Measurements from ENCODE around the gene EPS8L1. TPM values are rescaled to one million over a fixed set of nuclear protein-coding genes. Genes with fewer than 3 reads are reported as not detected.

EPS8L1 gene
- total RNA-seq, 1 experiment from 2014 or later: 10.2 TPM

DNA sequence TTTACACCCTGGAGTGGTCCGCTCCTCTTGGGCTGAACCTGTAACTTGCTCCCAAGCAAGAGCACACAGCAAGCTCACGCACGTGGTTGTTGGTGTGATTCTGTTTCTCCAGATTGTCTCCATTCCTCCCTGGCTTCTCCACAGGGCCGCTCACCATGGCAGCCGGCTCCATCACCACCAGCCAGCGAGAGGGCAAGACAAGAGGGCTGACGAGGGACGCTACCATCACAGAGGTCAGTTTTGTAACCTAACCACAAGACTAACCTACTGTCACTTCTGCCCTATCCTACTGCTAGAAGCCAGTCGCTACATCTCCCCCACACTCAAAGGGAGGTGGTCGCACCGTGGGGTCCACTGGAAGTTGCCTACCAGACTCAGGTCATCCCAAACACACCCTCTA is 33.0 kb upstream of the EPS8L1 start:
- Histone ChIP-seq H3K27ac (ENCODE audit: low read depth, low read length, poor library complexity, severe bottlenecking) (no peak overlapping the region), H3K4me3 (ENCODE audit: low read depth, low read length, poor library complexity, severe bottlenecking) (no peak overlapping the region), H3K4me1 (ENCODE audit: insufficient read depth, low read length, poor library complexity, severe bottlenecking) (no peaks in the 10 kb centered on the region), H3K9me3 (ENCODE audit: low read depth, low read length, poor library complexity, severe bottlenecking) (no peaks in the 10 kb centered on the region), H3K36me3 (ENCODE audit: insufficient read depth, low read length, poor library complexity, severe bottlenecking) (peaks cover 24% of the 10 kb centered on the region), H3K27me3 (replicated peaks; ENCODE audit: insufficient read depth, low read depth, low read length, poor library complexity) (no peaks in the 10 kb centered on the region)
- no TSS peak for BruUV-seq (replicated peaks)
- TF ChIP-seq EZH2 (IDR thresholded peaks at IDR 0.05; ENCODE audit: borderline replicate concordance, low read depth, low read length, poor library complexity, severe bottlenecking): no peak
- TF ChIP-seq, protein P1, sequence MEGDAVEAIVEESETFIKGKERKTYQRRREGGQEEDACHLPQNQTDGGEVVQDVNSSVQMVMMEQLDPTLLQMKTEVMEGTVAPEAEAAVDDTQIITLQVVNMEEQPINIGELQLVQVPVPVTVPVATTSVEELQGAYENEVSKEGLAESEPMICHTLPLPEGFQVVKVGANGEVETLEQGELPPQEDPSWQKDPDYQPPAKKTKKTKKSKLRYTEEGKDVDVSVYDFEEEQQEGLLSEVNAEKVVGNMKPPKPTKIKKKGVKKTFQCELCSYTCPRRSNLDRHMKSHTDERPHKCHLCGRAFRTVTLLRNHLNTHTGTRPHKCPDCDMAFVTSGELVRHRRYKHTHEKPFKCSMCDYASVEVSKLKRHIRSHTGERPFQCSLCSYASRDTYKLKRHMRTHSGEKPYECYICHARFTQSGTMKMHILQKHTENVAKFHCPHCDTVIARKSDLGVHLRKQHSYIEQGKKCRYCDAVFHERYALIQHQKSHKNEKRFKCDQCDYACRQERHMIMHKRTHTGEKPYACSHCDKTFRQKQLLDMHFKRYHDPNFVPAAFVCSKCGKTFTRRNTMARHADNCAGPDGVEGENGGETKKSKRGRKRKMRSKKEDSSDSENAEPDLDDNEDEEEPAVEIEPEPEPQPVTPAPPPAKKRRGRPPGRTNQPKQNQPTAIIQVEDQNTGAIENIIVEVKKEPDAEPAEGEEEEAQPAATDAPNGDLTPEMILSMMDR (conservative IDR thresholded peaks at IDR 0.05; ENCODE audit: low read depth, low read length): no peak
- ChIA-PET CTCF (no interaction called here), POLR2A (ENCODE audit: low non-redundant PET) (no interaction called here)
- intact Hi-C loops (cut with micrococcal nuclease; ENCODE audit: unreplicated experiment): no loop called here
- no peak for DNase-seq (ENCODE audit: low spot score)

DNA sequence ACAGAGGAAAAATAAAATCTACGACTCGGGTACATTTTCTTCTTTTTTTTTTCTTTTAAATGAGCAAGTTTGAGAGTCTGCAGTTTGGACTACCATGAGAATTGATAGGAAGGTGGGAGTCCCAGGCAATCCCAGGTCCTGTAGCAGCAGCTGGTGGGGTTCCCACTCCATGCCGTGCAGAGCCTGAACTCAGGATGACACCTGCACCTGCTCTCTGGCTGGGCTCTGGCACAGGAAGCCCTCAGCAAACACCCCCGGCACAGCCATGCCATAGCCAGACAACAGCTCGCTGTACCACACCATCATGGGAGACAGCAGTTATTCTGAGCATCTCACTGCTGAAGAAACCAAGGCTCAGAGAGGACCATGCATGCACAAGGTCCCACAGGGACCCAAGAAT is 31.4 kb upstream of the EPS8L1 start:
- no peak overlapping the region for H3K27ac ChIP-seq (ENCODE audit: low read depth, low read length, poor library complexity, severe bottlenecking)
- H3K27me3 ChIP-seq (replicated peaks; ENCODE audit: insufficient read depth, low read depth, low read length, poor library complexity): no peaks in the 10 kb centered on the region
- TF ChIP-seq, protein P1 (conservative IDR thresholded peaks at IDR 0.05; ENCODE audit: low read depth, low read length): no peak
- no peak for TF ChIP-seq EZH2 (IDR thresholded peaks at IDR 0.05; ENCODE audit: borderline replicate concordance, low read depth, low read length, poor library complexity, severe bottlenecking)
- peaks cover 36% of the 10 kb centered on the region for H3K36me3 ChIP-seq (ENCODE audit: insufficient read depth, low read length, poor library complexity, severe bottlenecking)
- no peak for DNase-seq (ENCODE audit: low spot score)
- no peaks in the 10 kb centered on the region for H3K9me3 ChIP-seq (ENCODE audit: low read depth, low read length, poor library complexity, severe bottlenecking)
- no peaks in the 10 kb centered on the region for H3K4me1 ChIP-seq (ENCODE audit: insufficient read depth, low read length, poor library complexity, severe bottlenecking)
- BruUV-seq (replicated peaks): no TSS peak
- POLR2A ChIA-PET (ENCODE audit: low non-redundant PET): no interaction called here
- no peak overlapping the region for H3K4me3 ChIP-seq (ENCODE audit: low read depth, low read length, poor library complexity, severe bottlenecking)
- intact Hi-C loops (cut with micrococcal nuclease; ENCODE audit: unreplicated experiment): no loop called here
- CTCF ChIA-PET: no interaction called here

DNA sequence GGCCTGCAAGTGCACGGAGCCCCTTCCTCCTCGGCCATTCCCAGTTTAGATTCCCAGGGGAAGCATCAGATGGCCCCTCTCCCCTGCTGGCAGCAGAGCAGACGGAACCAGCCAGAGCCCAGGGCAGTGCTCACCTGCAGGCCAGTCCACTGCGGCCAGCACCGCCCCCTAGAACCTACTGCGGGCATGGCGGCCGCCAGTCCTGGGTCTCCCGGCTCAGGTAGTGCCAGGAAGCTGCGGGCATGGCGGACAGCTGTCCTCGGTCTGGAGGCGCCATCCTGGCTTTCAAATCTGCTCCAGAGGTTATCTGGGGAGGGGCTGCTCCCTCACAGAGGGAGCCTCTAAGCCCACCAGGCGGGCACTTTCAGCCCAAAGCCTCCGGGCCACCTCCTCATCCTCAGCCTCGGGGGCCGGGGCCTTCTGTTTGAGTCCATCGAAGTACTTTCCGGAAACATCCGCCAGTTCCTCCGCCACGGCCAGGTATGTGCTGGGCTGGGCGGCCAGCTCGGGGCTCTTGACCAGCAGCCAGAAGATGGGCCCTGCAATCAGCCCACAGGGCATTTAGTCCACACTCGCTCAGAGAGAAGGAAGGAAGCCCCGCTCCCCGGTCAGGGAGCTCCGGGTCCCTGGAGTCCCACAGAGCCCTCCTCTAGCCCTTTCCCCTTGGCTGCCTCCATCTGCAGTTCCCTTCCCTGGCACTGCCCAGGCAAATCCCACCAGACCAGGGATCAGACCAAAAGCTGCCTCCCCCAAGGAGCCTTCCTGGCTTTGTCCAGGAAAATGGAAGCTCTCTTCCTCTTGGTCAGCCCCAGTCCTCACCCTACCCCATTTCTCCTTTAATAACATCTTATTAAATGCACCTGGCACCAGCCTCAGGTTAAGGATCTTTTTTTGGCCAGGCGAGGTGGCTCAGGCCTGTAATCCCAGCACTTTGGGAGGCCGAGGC is 30.6 kb upstream of the EPS8L1 start:
- H3K4me3 ChIP-seq (ENCODE audit: low read depth, low read length, poor library complexity, severe bottlenecking): no peak overlapping the region
- H3K27ac ChIP-seq (ENCODE audit: low read depth, low read length, poor library complexity, severe bottlenecking): no peak overlapping the region
- no peak for DNase-seq (ENCODE audit: low spot score)
- H3K9me3 ChIP-seq (ENCODE audit: low read depth, low read length, poor library complexity, severe bottlenecking): no peaks in the 10 kb centered on the region
- no peaks in the 10 kb centered on the region for H3K27me3 ChIP-seq (replicated peaks; ENCODE audit: insufficient read depth, low read depth, low read length, poor library complexity)
- TF ChIP-seq, protein P1 (conservative IDR thresholded peaks at IDR 0.05; ENCODE audit: low read depth, low read length): no peak
- TF ChIP-seq EZH2 (IDR thresholded peaks at IDR 0.05; ENCODE audit: borderline replicate concordance, low read depth, low read length, poor library complexity, severe bottlenecking): no peak
- H3K36me3 ChIP-seq (ENCODE audit: insufficient read depth, low read length, poor library complexity, severe bottlenecking): peaks cover 36% of the 10 kb centered on the region
- BruUV-seq (replicated peaks): no TSS peak
- intact Hi-C loops (cut with micrococcal nuclease; ENCODE audit: unreplicated experiment): no loop called here
- CTCF ChIA-PET: no interaction called here
- POLR2A ChIA-PET (ENCODE audit: low non-redundant PET): no interaction called here
- H3K4me1 ChIP-seq (ENCODE audit: insufficient read depth, low read length, poor library complexity, severe bottlenecking): no peaks in the 10 kb centered on the region
